Central memory CD8-positive, alpha-beta T cell (primary cell): Measurements from ENCODE around the gene LRRC32.

Experiments
- ATAC-seq: fragments of 150-1000 bp; cut with Tn5 transposase; replicated peaks from 2 replicates; pipeline ENCODE4 v1.10.0; 2022; ENCODE audit warnings: mild to moderate bottlenecking, moderate FRiP score, moderate number of reproducible peaks; ENCODE audit not compliant: poor library complexity, severe bottlenecking; ENCODE audit errors: extremely low read depth
- DNase-seq, 2 donors: peaks; one replicate each; pipeline ENCODE4 v3.0.0; 2021; ENCODE audit warnings: low spot score in 2 of 2
- H3K27ac Mint-ChIP-seq: one replicate; pipeline ENCODE4 v1.8.0; 2022; ENCODE audit warnings: low read depth, mild to moderate bottlenecking, moderate library complexity, mixed read lengths
- H3K27me3 Mint-ChIP-seq: one replicate; pipeline ENCODE4 v1.8.0; 2022; ENCODE audit warnings: mixed read lengths
- H3K36me3 Mint-ChIP-seq: one replicate; pipeline ENCODE4 v1.8.0; 2022; ENCODE audit warnings: mild to moderate bottlenecking, moderate library complexity, mixed read lengths; ENCODE audit not compliant: insufficient read depth
- H3K4me1 Mint-ChIP-seq: one replicate; pipeline ENCODE4 v1.8.0; 2022; ENCODE audit warnings: mixed read lengths
- H3K4me3 Mint-ChIP-seq: one replicate; pipeline ENCODE4 v1.8.0; 2022; ENCODE audit warnings: mild to moderate bottlenecking, moderate library complexity, mixed read lengths
- H3K9me3 Mint-ChIP-seq: one replicate; pipeline ENCODE4 v1.8.0; 2022; ENCODE audit warnings: mixed read lengths

LRRC32 gene

GRCh38 chr11:76683161-76684095, 12.9 kb upstream of the LRRC32 start:
- no peak for DNase-seq
- no peak overlapping the region for H3K27ac Mint-ChIP-seq
- H3K36me3 Mint-ChIP-seq, result peaks cover 5% of the 10 kb centered on the region
- no peak overlapping the region for H3K4me3 Mint-ChIP-seq
- H3K27me3 Mint-ChIP-seq, result peaks cover 27% of the 10 kb centered on the region
- ATAC-seq, result no peak
- no peaks in the 10 kb centered on the region for H3K4me1 Mint-ChIP-seq
- no peaks in the 10 kb centered on the region for H3K9me3 Mint-ChIP-seq

DNA sequence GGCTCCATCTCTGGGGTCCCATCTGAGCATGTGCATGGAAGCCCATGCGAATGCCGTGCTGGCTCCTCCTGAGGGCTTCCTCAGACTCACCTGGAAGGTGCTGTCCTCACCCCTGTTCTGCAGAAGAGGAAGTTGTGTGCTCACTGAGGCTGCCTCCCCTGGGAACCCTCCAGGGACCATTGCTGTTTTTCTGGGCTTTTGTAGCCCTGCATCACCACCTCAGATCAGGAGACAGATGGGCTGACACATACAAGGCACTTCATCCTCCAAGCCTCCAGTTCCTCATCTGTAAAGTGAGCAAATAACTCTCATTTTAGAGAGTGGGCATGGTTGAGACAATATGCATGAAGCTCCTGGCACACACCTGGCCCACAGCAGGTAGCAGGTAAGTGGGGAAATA, 12.1 kb upstream of the LRRC32 start:
- no peaks in the 10 kb centered on the region for H3K9me3 Mint-ChIP-seq
- peaks cover 5% of the 10 kb centered on the region for H3K36me3 Mint-ChIP-seq

DNA sequence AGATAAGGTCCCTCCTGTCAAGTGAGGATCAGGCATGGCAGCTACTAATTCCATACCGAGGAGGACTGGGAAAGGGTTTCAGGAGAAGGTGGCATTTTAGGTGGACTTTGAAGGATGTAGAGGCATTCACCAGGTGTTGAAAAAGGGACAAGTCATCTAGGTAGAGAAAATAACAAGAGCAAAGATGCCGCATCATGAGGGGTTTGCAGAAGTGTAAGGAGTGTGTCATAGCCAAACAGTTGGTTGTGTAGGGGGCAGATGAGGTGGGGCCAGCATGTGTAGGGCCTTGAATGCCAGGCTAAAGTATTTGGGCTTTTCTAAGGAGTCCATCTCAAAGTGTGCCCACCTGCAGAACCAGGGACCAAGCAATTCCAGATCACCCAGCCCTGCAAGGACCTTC, 11.6 kb upstream of the LRRC32 start:
- Mint-ChIP-seq H3K4me3 (no peak overlapping the region), H3K27me3 (peaks cover 14% of the 10 kb centered on the region), H3K4me1 (no peaks in the 10 kb centered on the region), H3K9me3 (no peaks in the 10 kb centered on the region), H3K36me3 (peaks cover 5% of the 10 kb centered on the region), H3K27ac (no peak overlapping the region)
- ATAC-seq (no peak), DNase-seq (no peak)

More for the DNA sequence above, 12.1 kb upstream of the LRRC32 start:
- DNase-seq, result no peak
- no peak for ATAC-seq
- no peak overlapping the region for H3K27ac Mint-ChIP-seq
- H3K4me1 Mint-ChIP-seq, result no peaks in the 10 kb centered on the region
- H3K27me3 Mint-ChIP-seq, result peaks cover 20% of the 10 kb centered on the region
- H3K4me3 Mint-ChIP-seq, result no peak overlapping the region

DNA sequence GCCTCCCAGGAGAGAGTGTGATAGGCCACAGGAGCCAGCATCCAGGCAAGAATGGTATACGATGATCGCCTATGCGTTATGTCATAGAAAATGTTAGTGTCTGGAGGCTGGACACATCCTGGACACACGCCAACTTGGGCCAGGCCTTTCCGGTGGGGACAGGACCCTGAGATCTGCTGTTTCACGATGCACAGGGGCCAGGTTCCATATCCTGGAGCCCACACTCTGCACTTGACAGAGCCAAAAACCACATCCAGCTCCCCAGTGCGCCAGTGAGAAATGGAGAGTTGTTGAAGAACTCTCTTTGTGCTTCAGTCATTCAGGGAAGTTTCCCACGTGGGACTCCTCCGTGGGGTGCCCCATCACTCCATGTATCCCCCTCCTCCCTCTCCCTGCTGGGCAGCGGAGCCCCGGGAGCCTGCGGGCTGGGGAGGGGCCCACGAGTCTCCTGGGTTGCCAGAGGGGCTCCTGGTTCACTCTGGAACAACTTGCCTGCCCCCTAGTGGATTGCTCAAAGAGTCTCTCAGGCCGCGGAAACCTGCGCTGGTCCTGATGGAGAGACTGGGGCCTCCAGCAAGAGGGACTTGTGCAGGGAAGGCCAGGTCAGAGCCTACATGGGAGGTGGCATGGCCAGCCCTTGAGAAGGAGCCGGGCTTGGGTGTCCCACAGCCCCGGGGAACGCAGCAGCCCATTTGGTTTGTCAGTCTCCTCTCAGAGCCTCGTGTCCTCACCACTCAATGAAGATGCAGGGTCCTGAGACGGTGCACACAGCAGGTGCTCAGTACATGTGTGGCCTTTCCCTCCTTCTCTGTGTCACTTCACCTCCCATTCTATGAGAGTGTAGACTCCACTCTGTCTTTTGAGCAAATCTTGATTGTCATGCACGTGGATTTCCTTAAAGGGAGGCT, 10.2 kb upstream of the LRRC32 start:
- Mint-ChIP-seq H3K27me3 (peaks cover 9% of the 10 kb centered on the region), H3K4me1 (no peaks in the 10 kb centered on the region), H3K36me3 (peaks cover 1% of the 10 kb centered on the region)

GRCh38 chr11:76678321-76678720, 7.8 kb upstream of the LRRC32 start:
- Mint-ChIP-seq H3K4me3 (no peak overlapping the region), H3K27me3 (peaks cover 9% of the 10 kb centered on the region), H3K9me3 (no peaks in the 10 kb centered on the region), H3K36me3 (peaks cover 1% of the 10 kb centered on the region), H3K4me1 (no peaks in the 10 kb centered on the region), H3K27ac (no peak overlapping the region)
- no peak for ATAC-seq
- DNase-seq, result no peak

More for the DNA sequence above, 10.2 kb upstream of the LRRC32 start:
- DNase-seq, result peak; percentile 32 to 41
- peak; percentile 70 for ATAC-seq
- Mint-ChIP-seq H3K27ac (no peak overlapping the region), H3K4me3 (no peak overlapping the region), H3K9me3 (no peaks in the 10 kb centered on the region)

DNA sequence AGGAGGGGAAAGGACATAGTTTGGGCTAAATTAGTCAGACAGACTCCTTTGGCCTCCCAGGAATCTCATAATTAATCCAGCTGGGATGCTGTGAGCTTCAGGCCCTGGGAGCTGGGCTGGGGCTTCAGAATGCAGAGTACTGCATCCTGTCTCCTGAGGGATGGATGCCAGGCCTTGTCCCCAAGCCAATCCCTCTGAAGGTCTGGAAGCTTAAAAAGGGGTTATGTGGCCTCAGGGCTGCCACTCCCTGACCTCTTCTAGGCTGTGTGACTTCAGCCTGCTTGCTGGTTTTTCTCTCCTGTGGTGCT, 6.9 kb upstream of the LRRC32 start:
- H3K27ac Mint-ChIP-seq, result no peak overlapping the region

GRCh38 chr11:76676636-76677457, 6.3 kb upstream of the LRRC32 start:
- Mint-ChIP-seq H3K9me3 (no peaks in the 10 kb centered on the region), H3K4me3 (no peak overlapping the region), H3K4me1 (peaks cover 14% of the 10 kb centered on the region), H3K27ac (no peak overlapping the region), H3K27me3 (peaks cover 8% of the 10 kb centered on the region), H3K36me3 (peaks cover 1% of the 10 kb centered on the region)
- ATAC-seq, result no peak
- no peak for DNase-seq

More for the DNA sequence above, 6.9 kb upstream of the LRRC32 start:
- Mint-ChIP-seq H3K9me3 (no peaks in the 10 kb centered on the region), H3K4me1 (peaks cover 8% of the 10 kb centered on the region), H3K4me3 (no peak overlapping the region), H3K27me3 (peaks cover 9% of the 10 kb centered on the region), H3K36me3 (peaks cover 1% of the 10 kb centered on the region)
- no peak for ATAC-seq
- no peak for DNase-seq

- no peaks in the 10 kb centered on the region for H3K9me3 Mint-ChIP-seq
- no peak for ATAC-seq
- H3K27me3 Mint-ChIP-seq, result peaks cover 2% of the 10 kb centered on the region
- peaks cover 24% of the 10 kb centered on the region for H3K4me1 Mint-ChIP-seq
- H3K36me3 Mint-ChIP-seq, result no peaks in the 10 kb centered on the region
- no peak overlapping the region for H3K27ac Mint-ChIP-seq
- H3K4me3 Mint-ChIP-seq, result no peak overlapping the region
- DNase-seq, result no peak
Measured at GRCh38 chr11:76674517-76675400, 4.2 kb upstream of the LRRC32 start.

GRCh38 chr11:76673176-76674142, 2.9 kb upstream of the LRRC32 start:
- H3K27ac Mint-ChIP-seq, result peak overlapping the region; percentile 68
- ATAC-seq (peak; percentile 16), DNase-seq (no peak)
- peak overlapping the region; percentile 62 for H3K4me3 Mint-ChIP-seq
- H3K27me3 Mint-ChIP-seq, result peaks cover 15% of the 10 kb centered on the region
- H3K36me3 Mint-ChIP-seq, result no peaks in the 10 kb centered on the region
- peaks cover 27% of the 10 kb centered on the region for H3K4me1 Mint-ChIP-seq
- no peaks in the 10 kb centered on the region for H3K9me3 Mint-ChIP-seq

DNA sequence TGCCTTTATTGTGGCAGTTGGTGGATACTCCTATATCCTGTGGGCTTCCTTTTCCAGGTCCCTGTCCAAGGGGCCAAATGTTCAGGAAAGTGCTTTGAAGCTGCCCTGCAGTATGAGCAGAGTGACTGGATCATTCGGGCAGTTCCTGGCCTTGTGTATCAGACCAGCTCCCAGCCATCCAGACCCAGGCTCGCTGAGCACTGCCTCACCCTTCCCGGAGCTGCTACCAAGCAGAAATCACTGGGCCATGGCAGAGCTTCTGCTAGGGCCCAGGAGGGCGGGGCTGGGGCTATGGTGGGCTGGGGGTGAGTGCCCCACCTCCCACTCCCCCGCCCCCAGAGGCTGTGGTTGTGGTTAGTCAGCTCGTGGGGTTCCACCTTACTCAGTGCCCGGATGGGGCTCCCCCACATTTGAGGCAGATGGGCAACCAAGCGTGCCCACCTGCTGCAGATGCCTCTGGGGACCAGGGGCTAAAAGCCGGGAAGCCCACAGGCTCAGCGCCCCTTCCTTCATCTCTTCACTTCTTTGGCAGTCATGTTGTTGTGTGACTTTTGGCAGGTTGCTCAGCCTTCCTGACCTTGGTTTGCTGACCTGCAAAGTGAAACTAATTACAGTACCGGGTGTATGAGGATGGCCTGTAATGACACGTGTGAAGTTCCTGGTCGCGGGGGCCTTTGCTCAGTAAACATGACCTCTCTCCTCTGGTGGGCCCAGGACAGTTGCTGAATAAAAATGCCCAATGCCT, 2.1 kb upstream of the LRRC32 start:
- H3K4me3 Mint-ChIP-seq, result peak overlapping the region; percentile 62
- peaks cover 16% of the 10 kb centered on the region for H3K27me3 Mint-ChIP-seq
- no peaks in the 10 kb centered on the region for H3K36me3 Mint-ChIP-seq
- H3K4me1 Mint-ChIP-seq, result peaks cover 27% of the 10 kb centered on the region
- peak in 1 of 2 donors; percentile 20 for DNase-seq
- H3K9me3 Mint-ChIP-seq, result no peaks in the 10 kb centered on the region
- H3K27ac Mint-ChIP-seq, result peak overlapping the region; percentile 68
- ATAC-seq, result peak; percentile 72
